ENCODE data around the gene CTDSPL. TPM values are rescaled to one million over a fixed set of nuclear protein-coding genes. Genes with fewer than 3 reads are reported as not detected.

CTDSPL gene
- polyA plus RNA-seq, 1 of the 3 experiments (the other 2 are of a cell fraction): 22.1 TPM

DNA sequence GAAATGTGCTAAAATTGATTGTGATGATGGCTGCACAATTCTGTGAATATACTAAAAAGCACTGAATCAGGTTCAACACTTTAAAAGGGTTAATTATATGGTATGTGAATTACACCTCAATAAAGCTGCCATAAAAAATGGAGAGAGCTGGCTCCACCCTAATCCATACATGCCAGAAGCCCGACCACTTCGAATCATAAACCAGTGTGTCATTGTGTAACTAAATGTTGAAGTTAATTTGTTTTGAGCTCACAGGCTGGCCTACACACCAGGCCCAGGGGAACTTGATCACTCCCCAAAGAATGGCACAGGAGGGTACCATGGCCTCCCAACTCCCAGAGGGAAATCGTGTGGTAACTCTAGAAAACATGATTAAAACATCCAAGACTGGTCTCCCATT, 153.8 kb downstream of the CTDSPL start:
- H3K9ac ChIP-seq: no peak overlapping the region
- POLR2A ChIA-PET: no interaction called here
- H3K36me3 ChIP-seq (replicated peaks in 1 of 2; ENCODE audit: control insufficient read depth in 1 of 2, insufficient read depth in 2 of 2, low read length in 1 of 2): peaks cover 18 to 32% of the 10 kb centered on the region in 2 experiments
- no peak overlapping the region for H3K4me3 ChIP-seq (ENCODE audit: low read depth in 2 of 2, low read length in 1 of 2)
- H2AFZ ChIP-seq (ENCODE audit: low read depth): no peak overlapping the region
- H3F3A ChIP-seq (replicated peaks; ENCODE audit: insufficient read depth): peaks cover 8% of the 10 kb centered on the region
- TF ChIP-seq RAD21 (IDR thresholded peaks at IDR 0.05; ENCODE audit: low read length) (no peak), NRF1 (IDR thresholded peaks at IDR 0.05; ENCODE audit: low read depth, low read length) (no peak), ELF1 (IDR thresholded peaks at IDR 0.05) (no peak), USF2 (IDR thresholded peaks at IDR 0.05; ENCODE audit: borderline replicate concordance, low read depth, low read length) (no peak), SIN3A (IDR thresholded peaks at IDR 0.05; ENCODE audit: borderline replicate concordance, low read depth, low read length) (no peak), TEAD4 (IDR thresholded peaks at IDR 0.05; ENCODE audit: borderline replicate concordance, insufficient read depth) (no peak), RCOR1 (IDR thresholded peaks at IDR 0.05; ENCODE audit: low read length) (no peak), MEF2A (IDR thresholded peaks at IDR 0.05; ENCODE audit: borderline replicate concordance, low read depth) (no peak), TAF1 (IDR thresholded peaks at IDR 0.05; ENCODE audit: borderline replicate concordance, low read depth, low read length) (no peak), FOSL2 (IDR thresholded peaks at IDR 0.05; ENCODE audit: borderline replicate concordance, low read depth) (no peak), EP300 (IDR thresholded peaks at IDR 0.05; ENCODE audit: borderline replicate concordance in 1 of 2, low read depth in 1 of 2, low read length in 1 of 2) (no peak), GABPA (IDR thresholded peaks at IDR 0.05; ENCODE audit: low read depth) (no peak), NFIC (IDR thresholded peaks at IDR 0.05; ENCODE audit: borderline replicate concordance) (no peak)
- TF ChIP-seq, protein P1, sequence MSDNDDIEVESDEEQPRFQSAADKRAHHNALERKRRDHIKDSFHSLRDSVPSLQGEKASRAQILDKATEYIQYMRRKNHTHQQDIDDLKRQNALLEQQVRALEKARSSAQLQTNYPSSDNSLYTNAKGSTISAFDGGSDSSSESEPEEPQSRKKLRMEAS (IDR thresholded peaks at IDR 0.05; ENCODE audit: low read depth): no peak
- no peak for DNase-seq
- no peaks in the 10 kb centered on the region for H4K20me1 ChIP-seq (ENCODE audit: insufficient read depth)
- H3K4me2 ChIP-seq: no peak overlapping the region
- H3K9me3 ChIP-seq: no peaks in the 10 kb centered on the region
- H3K27ac ChIP-seq (ENCODE audit: low read depth in 2 of 2, low read length in 1 of 2): no peak overlapping the region
- no peaks in the 10 kb centered on the region for H3K9me2 ChIP-seq
- no peaks in the 10 kb centered on the region for H3K79me2 ChIP-seq (ENCODE audit: insufficient read depth)
- WGBS (ENCODE audit: low lambda C conversion rate): 81% methylated on average over 3 of the region's 3 CpGs
- H3K27me3 ChIP-seq (ENCODE audit: insufficient read depth): no peaks in the 10 kb centered on the region
- peaks cover 0 to 26% of the 10 kb centered on the region in 2 experiments; a peak in 1 of 4 replicates for H3K4me1 ChIP-seq (ENCODE audit: control insufficient read depth in 1 of 2, insufficient read depth in 2 of 2, low read depth in 1 of 2, low read length in 1 of 2)
- CTCF ChIA-PET: interaction anchor here (0.8 to 5.3 kb wide), 3 partner anchors 11 to 160 kb away, joined by 3 to 27 read pairs (median 3); no protein-coding TSS in a partner anchor

DNA sequence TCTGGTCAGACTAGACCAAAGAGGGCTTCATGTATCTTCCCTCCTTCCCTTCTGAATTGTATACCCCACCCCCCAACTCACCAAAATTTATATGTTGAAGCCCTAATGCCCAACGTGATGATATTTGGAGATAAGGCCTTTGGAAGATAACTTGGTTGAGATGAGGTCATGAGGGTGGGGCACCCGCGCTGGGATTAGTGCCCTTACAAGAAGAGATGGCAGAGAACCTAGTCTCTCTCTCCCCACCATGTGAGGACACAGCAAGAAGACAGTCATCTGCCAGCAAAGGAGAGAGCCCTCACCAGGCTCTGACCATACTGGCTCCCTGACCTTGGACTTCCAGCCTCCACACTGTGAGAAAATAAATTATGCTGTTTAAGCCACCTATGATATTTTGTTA, 154.3 kb downstream of the CTDSPL start:
- H3K9me2 ChIP-seq: no peaks in the 10 kb centered on the region
- no peak overlapping the region for H3K9ac ChIP-seq
- H3K27ac ChIP-seq (ENCODE audit: low read depth in 2 of 2, low read length in 1 of 2): no peak overlapping the region
- H3K4me1 ChIP-seq (ENCODE audit: control insufficient read depth in 1 of 2, insufficient read depth in 2 of 2, low read depth in 1 of 2, low read length in 1 of 2): peaks cover 0 to 26% of the 10 kb centered on the region in 2 experiments; a peak in 1 of 4 replicates
- H3K4me2 ChIP-seq: no peak overlapping the region
- no peaks in the 10 kb centered on the region for H4K20me1 ChIP-seq (ENCODE audit: insufficient read depth)
- no peaks in the 10 kb centered on the region for H3K27me3 ChIP-seq (ENCODE audit: insufficient read depth)
- no peak for TF ChIP-seq NRF1 (IDR thresholded peaks at IDR 0.05; ENCODE audit: low read depth, low read length)
- peaks cover 8% of the 10 kb centered on the region for H3F3A ChIP-seq (replicated peaks; ENCODE audit: insufficient read depth)
- no peaks in the 10 kb centered on the region for H3K79me2 ChIP-seq (ENCODE audit: insufficient read depth)
- ChIA-PET CTCF (interaction anchor here (0.8 to 5.3 kb wide), 4 partner anchors 10 to 160 kb away, joined by 3 to 27 read pairs (median 3); no protein-coding TSS in a partner anchor), POLR2A (no interaction called here)
- 90% methylated on average over 3 of the region's 3 CpGs for WGBS (ENCODE audit: low lambda C conversion rate)
- no peak overlapping the region for H3K4me3 ChIP-seq (ENCODE audit: low read depth in 2 of 2, low read length in 1 of 2)
- peaks cover 16 to 32% of the 10 kb centered on the region in 2 experiments for H3K36me3 ChIP-seq (replicated peaks in 1 of 2; ENCODE audit: control insufficient read depth in 1 of 2, insufficient read depth in 2 of 2, low read length in 1 of 2)
- no peak overlapping the region for H2AFZ ChIP-seq (ENCODE audit: low read depth)
- no peaks in the 10 kb centered on the region for H3K9me3 ChIP-seq
- no peak for DNase-seq

Measured in SK-N-SH (cell line).